Esophagus (tissue), 2 donors: ENCODE measurements around the gene BCAR3. TPM values are rescaled to one million over a fixed set of nuclear protein-coding genes. Genes with fewer than 3 reads are reported as not detected.
"Not testable (repeated sequence)": the region's sequence is repeated elsewhere in the genome, so short reads cannot be mapped to it uniquely, and the experiment has no call there.

Experiments used
- H3K27ac ChIP-seq, 2 donors: one replicate each; pipeline ENCODE4 v1.5.1; 2013; ENCODE audit warnings: low read depth in 2 of 2, mild to moderate bottlenecking in 2 of 2, inconsistent platforms in 1 of 2, low read length in 1 of 2, moderate library complexity in 1 of 2
- H3K27me3 ChIP-seq, 2 donors: one replicate each; pipeline ENCODE4 v1.6.1; 2013; ENCODE audit warnings: low read length in 2 of 2, control low read depth in 1 of 2, mild to moderate bottlenecking in 1 of 2; ENCODE audit not compliant: insufficient read depth in 2 of 2, control insufficient read depth in 1 of 2
- H3K36me3 ChIP-seq, 2 donors: one replicate each; pipeline ENCODE4 v1.6.1; 2013; ENCODE audit warnings: low read length in 1 of 2; ENCODE audit not compliant: control insufficient read depth in 2 of 2, insufficient read depth in 2 of 2
- H3K4me1 ChIP-seq, 2 donors: one replicate each; pipeline ENCODE4 v1.6.1; 2013; ENCODE audit warnings: low read length in 1 of 2; ENCODE audit not compliant: control insufficient read depth in 2 of 2, insufficient read depth in 2 of 2
- H3K4me3 ChIP-seq, 2 donors: one replicate each; pipeline ENCODE4 v1.5.1; 2013; ENCODE audit warnings: low read length in 2 of 2, mild to moderate bottlenecking in 2 of 2, low read depth in 1 of 2, moderate library complexity in 1 of 2
- H3K9me3 ChIP-seq, 2 donors: one replicate each; pipeline ENCODE4 v1.6.1; 2013; ENCODE audit warnings: mild to moderate bottlenecking in 2 of 2, low read depth in 1 of 2, low read length in 1 of 2, moderate library complexity in 1 of 2; ENCODE audit not compliant: control insufficient read depth in 2 of 2, insufficient read depth in 1 of 2
- WGBS, 2 donors: extraction: QIAGEN DNeasy Blood & Tissue Kit; methylation state at CpG; one replicate each; pipeline ENCODE4 v1.1.7; 2013; 5-methylcytosine and 5-hydroxymethylcytosine counted together
- polyA plus RNA-seq, 2 donors: library from polyadenylated mRNA; stranded (reverse); fragments of 200-250 nt; gene quantifications; one replicate each; pipeline ENCODE4 v1.2.3, GENCODE V29; 2013
- donor health status: healthy with polysubstance abuse.
- donor health status: Bipolar disorder and iron deficiency.

Gene BCAR3
- polyA plus RNA-seq, 2 donors: 7.5 to 9.4 TPM

DNA sequence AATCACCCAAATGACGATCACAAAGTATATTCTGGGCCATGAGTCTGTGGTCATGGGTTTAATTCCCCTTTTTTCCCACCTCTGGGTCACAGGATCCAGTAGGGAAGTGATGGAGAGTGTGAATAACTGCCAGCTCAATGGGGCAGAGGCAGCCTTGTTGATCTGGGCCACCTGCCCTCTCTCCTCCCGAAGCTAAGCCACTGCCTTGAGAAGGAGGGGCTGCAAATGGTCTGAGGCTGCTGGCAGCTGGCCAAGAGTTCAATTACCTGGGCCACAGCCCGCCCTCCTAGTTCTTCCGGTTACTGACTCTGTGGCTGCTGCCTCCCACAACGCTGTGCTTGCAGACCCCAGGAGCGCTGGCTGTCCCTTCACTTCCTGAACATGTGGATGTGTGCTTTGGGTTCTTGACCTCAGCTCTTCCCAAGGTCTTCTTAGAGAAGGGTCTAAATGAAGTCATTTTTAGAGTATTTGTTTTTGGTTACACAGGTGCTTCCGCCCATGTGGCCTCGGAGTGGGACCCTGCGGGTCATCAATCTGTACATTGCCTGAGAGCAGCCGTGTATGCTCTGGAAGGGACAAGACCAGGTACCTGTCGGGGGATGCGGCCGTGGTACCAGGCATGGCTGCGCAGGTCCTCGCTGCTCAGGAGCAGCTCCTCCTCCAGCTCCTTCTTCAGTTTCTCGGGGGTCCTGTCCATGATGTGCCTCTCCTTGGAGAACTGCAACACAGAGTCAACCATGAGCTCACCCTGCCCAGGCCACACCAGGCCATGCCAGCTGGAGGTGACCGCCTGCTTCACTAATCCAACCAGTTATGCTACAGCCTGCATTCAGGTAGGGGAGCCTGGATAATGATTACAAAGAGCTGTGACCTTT lies 89.7 kb downstream of the BCAR3 start:
- H3K27me3 ChIP-seq: no peaks in the 10 kb centered on the region
- no peak overlapping the region for H3K4me3 ChIP-seq
- peak overlapping the region in 1 of 2 donors; percentile 11 for H3K27ac ChIP-seq
- H3K9me3 ChIP-seq: no peaks in the 10 kb centered on the region
- WGBS, 2 donors: 52 to 77% methylated on average over 17 of the region's 17 CpGs
- peaks cover 0 to 13% of the 10 kb centered on the region in 2 donors for H3K36me3 ChIP-seq
- H3K4me1 ChIP-seq: peaks cover 2 to 17% of the 10 kb centered on the region in 2 donors

- H3K4me1 ChIP-seq: peaks cover 2 to 17% of the 10 kb centered on the region in 2 donors
Measured at GRCh38 chr1:93591291-93591675, 90.4 kb downstream of the BCAR3 start.

GRCh38 chr1:93588955-93589354 lies 92.7 kb downstream of the BCAR3 start:
- no peak overlapping the region for H3K27ac ChIP-seq
- H3K36me3 ChIP-seq: peaks cover 0 to 13% of the 10 kb centered on the region in 2 donors
- no peak overlapping the region for H3K4me3 ChIP-seq
- whole genome bisulfite sequencing, 2 donors: 96% methylated on average over 20 of the region's 20 CpGs
- H3K4me1 ChIP-seq: peaks cover 4 to 16% of the 10 kb centered on the region in 2 donors
- H3K9me3 ChIP-seq: no peaks in the 10 kb centered on the region
- H3K27me3 ChIP-seq: no peaks in the 10 kb centered on the region

More at GRCh38 chr1:93591291-93591675, 90.4 kb downstream of the BCAR3 start:
- H3K9me3 ChIP-seq, H3K27ac ChIP-seq, H3K27me3 ChIP-seq, H3K4me3 ChIP-seq: not testable (repeated sequence)
- peaks cover 0 to 13% of the 10 kb centered on the region in 2 donors for H3K36me3 ChIP-seq
- WGBS, 2 donors: 74 to 80% methylated on average over 3 of the region's 3 CpGs

- H3K27me3 ChIP-seq: no peaks in the 10 kb centered on the region
- H3K4me1 ChIP-seq: peaks cover 4 to 13% of the 10 kb centered on the region in 2 donors
- peaks cover 0 to 13% of the 10 kb centered on the region in 2 donors for H3K36me3 ChIP-seq
- no peak overlapping the region for H3K4me3 ChIP-seq
- 71 to 78% methylated on average over 6 of the region's 6 CpGs for WGBS, 2 donors
- no peak overlapping the region for H3K27ac ChIP-seq
- H3K9me3 ChIP-seq: no peaks in the 10 kb centered on the region
Measured at GRCh38 chr1:93588206-93588605, 93.4 kb downstream of the BCAR3 start.

- Histone ChIP-seq H3K36me3 (peaks cover 0 to 19% of the 10 kb centered on the region in 2 donors), H3K27ac (peak overlapping the region in 1 of 2 donors; percentile 24), H3K4me3 (no peak overlapping the region), H3K27me3 (no peaks in the 10 kb centered on the region), H3K4me1 (peaks cover 8 to 15% of the 10 kb centered on the region in 2 donors), H3K9me3 (no peaks in the 10 kb centered on the region)
- 84 to 94% methylated on average over 5 of the region's 5 CpGs for WGBS, 2 donors
Measured at GRCh38 chr1:93587354-93587753, 94.3 kb downstream of the BCAR3 start.

GRCh38 chr1:93585059-93585966 lies 96.3 kb downstream of the BCAR3 start:
- H3K4me3 ChIP-seq: peak overlapping the region in 1 of 2 donors; percentile 47
- peaks cover 5 to 8% of the 10 kb centered on the region in 2 donors for H3K4me1 ChIP-seq
- no peaks in the 10 kb centered on the region for H3K27me3 ChIP-seq
- H3K9me3 ChIP-seq: no peaks in the 10 kb centered on the region
- H3K27ac ChIP-seq: peak overlapping the region; percentile 64 to 75
- H3K36me3 ChIP-seq: peaks cover 0 to 24% of the 10 kb centered on the region in 2 donors
- WGBS, 2 donors: 47 to 49% methylated on average over 13 of the region's 13 CpGs

DNA sequence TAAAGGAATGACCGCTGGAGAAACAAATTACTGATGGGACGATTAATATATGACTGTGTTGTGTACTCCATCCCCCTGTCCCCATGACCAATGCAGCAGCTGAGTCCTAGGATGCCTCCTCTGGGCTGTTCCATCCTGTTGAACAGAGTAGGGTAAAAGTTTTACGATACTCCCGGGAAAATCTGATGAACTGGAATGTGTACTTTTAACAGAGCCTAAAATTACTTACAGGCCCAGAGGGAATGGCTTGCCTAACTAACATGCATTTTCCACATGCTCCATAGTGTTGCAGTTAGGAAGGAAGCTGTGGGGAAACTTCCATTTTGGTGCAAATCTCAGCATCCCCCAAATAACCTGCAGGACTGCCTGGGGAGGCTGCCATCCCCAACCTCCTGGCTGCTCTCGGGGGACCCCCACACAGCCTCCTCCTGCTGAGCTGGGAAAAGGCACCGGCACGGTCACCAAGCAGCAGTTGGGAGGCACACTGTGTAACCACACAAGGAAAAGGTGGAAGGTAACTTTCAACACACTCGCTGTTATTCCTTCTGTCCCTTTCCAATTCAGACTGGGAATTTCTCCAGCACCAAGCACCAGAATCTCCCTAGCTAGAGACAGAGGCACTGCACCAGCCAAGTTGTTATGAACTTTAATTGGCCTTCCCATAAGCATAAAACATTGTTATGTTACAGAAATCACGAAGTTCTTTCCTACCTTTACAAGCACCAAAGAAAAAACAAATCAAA lies 97.2 kb downstream of the BCAR3 start:
- Histone ChIP-seq H3K27me3 (no peaks in the 10 kb centered on the region), H3K9me3 (no peaks in the 10 kb centered on the region), H3K27ac (peak overlapping the region; percentile 64 to 83), H3K4me3 (peak overlapping the region in 1 of 2 donors; percentile 47), H3K36me3 (peaks cover 0 to 24% of the 10 kb centered on the region in 2 donors), H3K4me1 (peaks cover 5 to 13% of the 10 kb centered on the region in 2 donors)
- 39 to 52% methylated on average over 9 of the region's 9 CpGs for WGBS, 2 donors

DNA sequence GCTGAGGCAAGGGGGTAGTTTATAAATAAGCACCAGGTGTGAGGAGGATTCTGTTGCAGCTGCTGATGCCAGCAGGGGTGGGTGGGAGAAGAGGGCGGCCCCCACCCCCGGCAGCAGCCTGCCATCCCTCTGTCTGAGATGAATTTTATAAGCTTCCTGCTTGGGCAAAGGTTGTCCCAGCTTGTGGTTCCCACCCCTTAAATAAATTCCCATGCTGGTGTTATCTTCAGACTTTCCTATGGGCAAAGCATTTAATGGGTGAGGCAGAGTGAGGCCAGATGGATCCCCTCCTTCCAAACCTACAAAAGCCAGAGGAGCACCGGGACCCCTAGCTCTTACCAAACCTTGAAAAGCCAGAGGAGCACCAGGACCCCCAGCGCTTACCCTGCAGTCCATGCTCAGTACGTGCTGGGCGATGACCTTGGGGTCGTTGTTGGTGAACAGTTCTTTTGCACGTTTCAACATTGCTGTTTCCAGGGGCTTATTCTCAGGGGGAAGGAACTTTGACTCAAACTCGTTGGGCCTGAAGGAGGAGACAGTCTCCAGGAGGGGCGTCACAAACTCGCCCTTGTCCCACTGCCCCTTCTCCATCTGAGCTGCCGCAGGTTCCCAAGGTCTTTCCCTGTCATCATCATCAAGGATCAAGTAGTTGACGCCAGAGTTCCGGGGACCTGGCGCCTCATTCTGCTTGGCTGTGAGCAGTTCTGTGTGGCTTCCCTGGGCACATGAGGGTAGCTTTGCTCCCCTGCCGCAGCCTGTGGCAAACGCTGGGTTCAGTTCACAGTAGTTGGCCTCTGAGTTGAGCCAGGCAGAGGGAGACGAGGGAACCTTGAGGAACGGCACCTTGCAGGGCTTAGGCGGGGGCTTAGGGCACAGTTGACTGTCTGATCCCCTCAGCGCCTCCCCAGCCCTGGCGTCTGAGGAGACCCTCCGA lies 99.5 kb downstream of the BCAR3 start:
- no peak overlapping the region for H3K4me3 ChIP-seq
- H3K36me3 ChIP-seq: peaks cover 0 to 15% of the 10 kb centered on the region in 2 donors
- H3K9me3 ChIP-seq: no peaks in the 10 kb centered on the region
- peaks cover 5 to 22% of the 10 kb centered on the region in 2 donors for H3K4me1 ChIP-seq
- WGBS, 2 donors: 80 to 88% methylated on average over 23 of the region's 23 CpGs
- no peaks in the 10 kb centered on the region for H3K27me3 ChIP-seq
- no peak overlapping the region for H3K27ac ChIP-seq
